ENCODE results near the gene VKORC1L1. TPM values are rescaled to one million over a fixed set of nuclear protein-coding genes. Genes with fewer than 3 reads are reported as not detected.

Gene VKORC1L1
- total and polyA plus RNA-seq, 10 of the 15 experiments (the other 5 are each of a cell fraction or from before 2014, with no cell fraction given), result 3.3 to 18.8 (median 12.5) TPM

GRCh38 chr7:66007232-66007631 is 134.4 kb downstream of the VKORC1L1 start:
- Histone ChIP-seq H3K9ac (ENCODE audit: control insufficient read depth, insufficient read depth, low read length) (no peak overlapping the region), H3K4me3 (no peak overlapping the region), H3K36me3 (ENCODE audit: control insufficient read depth in 2 of 2, insufficient read depth in 2 of 2, low read length in 1 of 2) (no peaks in the 10 kb centered on the region), H2AFZ (ENCODE audit: control insufficient read depth, low read depth, low read length) (no peak overlapping the region), H3K4me2 (ENCODE audit: control insufficient read depth, insufficient read depth) (no peak overlapping the region), H3K79me2 (ENCODE audit: control insufficient read depth, insufficient read depth, low read length) (no peaks in the 10 kb centered on the region), H3K27ac (ENCODE audit: control insufficient read depth, insufficient read depth) (no peak overlapping the region), H3K4me1 (ENCODE audit: control insufficient read depth, insufficient read depth, low read length) (no peaks in the 10 kb centered on the region), H3K9me3 (replicated peaks; ENCODE audit: control insufficient read depth, insufficient read depth, low read length) (no peaks in the 10 kb centered on the region), H3K27me3 (replicated peaks in 1 of 2; ENCODE audit: control insufficient read depth in 2 of 2, insufficient read depth in 2 of 2, low read length in 1 of 2) (no peaks in the 10 kb centered on the region), H4K20me1 (ENCODE audit: control insufficient read depth, insufficient read depth) (no peaks in the 10 kb centered on the region)
- ATAC-seq (no peak), FAIRE-seq (no peak), DNase-seq (ENCODE audit: low read depth, low spot score) (no peak)
- in situ Hi-C loops (cut with MboI), result no loop called here
- no TSS peak for BruUV-seq (replicated peaks)
- TF ChIP-seq CHD1 (IDR thresholded peaks at IDR 0.05; ENCODE audit: low read depth, low read length), result no peak
- no peak for TF ChIP-seq PAX5 (IDR thresholded peaks at IDR 0.05; ENCODE audit: borderline replicate concordance, low read depth, low read length)
- TF ChIP-seq, protein P1, sequence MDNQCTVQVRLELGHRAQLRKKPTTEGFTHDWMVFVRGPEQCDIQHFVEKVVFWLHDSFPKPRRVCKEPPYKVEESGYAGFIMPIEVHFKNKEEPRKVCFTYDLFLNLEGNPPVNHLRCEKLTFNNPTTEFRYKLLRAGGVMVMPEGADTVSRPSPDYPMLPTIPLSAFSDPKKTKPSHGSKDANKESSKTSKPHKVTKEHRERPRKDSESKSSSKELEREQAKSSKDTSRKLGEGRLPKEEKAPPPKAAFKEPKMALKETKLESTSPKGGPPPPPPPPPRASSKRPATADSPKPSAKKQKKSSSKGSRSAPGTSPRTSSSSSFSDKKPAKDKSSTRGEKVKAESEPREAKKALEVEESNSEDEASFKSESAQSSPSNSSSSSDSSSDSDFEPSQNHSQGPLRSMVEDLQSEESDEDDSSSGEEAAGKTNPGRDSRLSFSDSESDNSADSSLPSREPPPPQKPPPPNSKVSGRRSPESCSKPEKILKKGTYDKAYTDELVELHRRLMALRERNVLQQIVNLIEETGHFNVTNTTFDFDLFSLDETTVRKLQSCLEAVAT (IDR thresholded peaks at IDR 0.05), result no peak
- no peak for TF ChIP-seq POU2F2 (IDR thresholded peaks at IDR 0.05; ENCODE audit: borderline replicate concordance, low read depth, low read length)
- ChIA-PET CTCF (no interaction called here), SMC1A (ENCODE audit: uncharacterized antibody, unreplicated experiment) (no interaction called here), RAD21 (ENCODE audit: unreplicated experiment) (interaction anchor here (0.7 kb wide), 1 partner anchor 24 kb away, joined by 4 read pairs; no protein-coding TSS in a partner anchor), POLR2A (no interaction called here)
- intact Hi-C loops (cut with micrococcal nuclease; ENCODE audit: unreplicated experiment), result no loop called here
- 50% methylated on average over 6 of the region's 6 CpGs for WGBS (ENCODE audit: insufficient coverage, insufficient replicate concordance, low lambda C conversion rate, missing lambda C conversion rate)

Small RNAs within 50 kb of the gene (small RNA-seq; reads per million reads assigned to genes)
- gene AC073261.1 (not detected), gene RNU6-973P (not detected)

Other genes with a start within 250 kb of the VKORC1L1 start
- 23.2 and 26.9 TPM in 2 replicates for gene GUSB, start 109.1 kb downstream of the VKORC1L1 start, total RNA-seq (2014; rRNA removed)
- 25.2 and 28.4 TPM in 2 replicates for gene GUSB, start 109.1 kb downstream of the VKORC1L1 start, total RNA-seq (2014; rRNA removed; fragmentation: Illumina TruSeq; extraction: Trizol)
- gene GUSB, start 109.1 kb downstream of the VKORC1L1 start, total RNA-seq (2021), result 50.0 and 54.3 TPM in 2 replicates
- 31.4 and 52.3 TPM in 2 replicates for gene GUSB, start 109.1 kb downstream of the VKORC1L1 start, polyA plus RNA-seq (2011; rRNA removed)
- 28.1 and 39.5 TPM in 2 replicates for gene GUSB, start 109.1 kb downstream of the VKORC1L1 start, polyA plus RNA-seq (2014; fragmentation: Illumina TruSeq; extraction: Trizol)
- 10 to 100 TPM in 1 of 2 experiments, 1 to 10 TPM in 1; 9.8 to 19.6 TPM for gene GUSB, start 109.1 kb downstream of the VKORC1L1 start, polyA plus RNA-seq (2014; fragmentation: Nextera tagmentation; extraction: Ambion mirVana)
- gene GUSB, start 109.1 kb downstream of the VKORC1L1 start, polyA plus RNA-seq (2014; rRNA removed), result 51.2 and 55.9 TPM in 2 replicates
- gene GUSB, start 109.1 kb downstream of the VKORC1L1 start, polyA plus RNA-seq (2016; fragmentation: Nextera tagmentation; extraction: Ambion mirVana), result 10 to 100 TPM; 65.5 to 71.2 TPM
- 32.5 and 34.2 TPM in 2 replicates for gene ASL, start 202.7 kb downstream of the VKORC1L1 start, total RNA-seq (2014; rRNA removed)
- 15.5 and 16.0 TPM in 2 replicates for gene ASL, start 202.7 kb downstream of the VKORC1L1 start, total RNA-seq (2014; rRNA removed; fragmentation: Illumina TruSeq; extraction: Trizol)
- gene ASL, start 202.7 kb downstream of the VKORC1L1 start, total RNA-seq (2021), result 29.7 and 30.1 TPM in 2 replicates
- gene ASL, start 202.7 kb downstream of the VKORC1L1 start, polyA plus RNA-seq (2011; rRNA removed), result 14.8 and 36.7 TPM in 2 replicates
- 6.4 and 12.6 TPM in 2 replicates for gene ASL, start 202.7 kb downstream of the VKORC1L1 start, polyA plus RNA-seq (2014; fragmentation: Illumina TruSeq; extraction: Trizol)
- gene ASL, start 202.7 kb downstream of the VKORC1L1 start, polyA plus RNA-seq (2014; fragmentation: Nextera tagmentation; extraction: Ambion mirVana), result 1 to 10 TPM in 1 of 2 experiments, under 1 TPM in 1; 0.66 to 7.1 TPM
- 36.0 and 43.5 TPM in 2 replicates for gene ASL, start 202.7 kb downstream of the VKORC1L1 start, polyA plus RNA-seq (2014; rRNA removed)
- gene ASL, start 202.7 kb downstream of the VKORC1L1 start, polyA plus RNA-seq (2016; fragmentation: Nextera tagmentation; extraction: Ambion mirVana), result 10 to 100 TPM; 27.8 to 30.5 TPM
- gene CRCP, start 241.8 kb downstream of the VKORC1L1 start, total RNA-seq (2014; rRNA removed), result 25.6 and 26.4 TPM in 2 replicates
- 31.6 and 33.8 TPM in 2 replicates for gene CRCP, start 241.8 kb downstream of the VKORC1L1 start, total RNA-seq (2014; rRNA removed; fragmentation: Illumina TruSeq; extraction: Trizol)
- gene CRCP, start 241.8 kb downstream of the VKORC1L1 start, total RNA-seq (2021), result 23.6 and 25.0 TPM in 2 replicates
- gene CRCP, start 241.8 kb downstream of the VKORC1L1 start, polyA plus RNA-seq (2011; rRNA removed), result 30.2 and 31.2 TPM in 2 replicates
- 27.4 and 29.2 TPM in 2 replicates for gene CRCP, start 241.8 kb downstream of the VKORC1L1 start, polyA plus RNA-seq (2014; fragmentation: Illumina TruSeq; extraction: Trizol)
- gene CRCP, start 241.8 kb downstream of the VKORC1L1 start, polyA plus RNA-seq (2014; fragmentation: Nextera tagmentation; extraction: Ambion mirVana), result 10 to 100 TPM; 12.4 to 20.1 TPM
- 29.2 and 29.8 TPM in 2 replicates for gene CRCP, start 241.8 kb downstream of the VKORC1L1 start, polyA plus RNA-seq (2014; rRNA removed)
- 10 to 100 TPM; 29.0 to 29.6 TPM for gene CRCP, start 241.8 kb downstream of the VKORC1L1 start, polyA plus RNA-seq (2016; fragmentation: Nextera tagmentation; extraction: Ambion mirVana)